ENCODE measurements around the gene SLC30A4. TPM values are rescaled to one million over a fixed set of nuclear protein-coding genes. Genes with fewer than 3 reads are reported as not detected.
A peak's percentile ranks its signal among the peaks of the same experiment; 100 is the strongest.
"Not testable (repeated sequence)": the region's sequence is repeated elsewhere in the genome, so short reads cannot be mapped to it uniquely, and the experiment has no call there.

Gene SLC30A4
- polyA plus RNA-seq, 1 donor = 3.7 TPM

GRCh38 chr15:45510758-45511280, 11.7 kb downstream of the SLC30A4 start:
- WGBS (ENCODE audit: insufficient coverage, low lambda C conversion rate) = 44% methylated on average over 1 of the region's 4 CpGs
- Histone ChIP-seq H3K9me3 (ENCODE audit: control insufficient read depth, low read depth, low read length) (no peaks in the 10 kb centered on the region), H3K4me3 (ENCODE audit: low read length) (no peak overlapping the region), H3K36me3 (ENCODE audit: control insufficient read depth, insufficient read depth, low read length) (peaks cover 4% of the 10 kb centered on the region), H3K27ac (ENCODE audit: low read length) (no peak overlapping the region), H3K4me1 (ENCODE audit: control insufficient read depth, insufficient read depth, low read length) (no peaks in the 10 kb centered on the region), H3K27me3 (ENCODE audit: control insufficient read depth, insufficient read depth, low read length) (no peaks in the 10 kb centered on the region)
- no peak for DNase-seq

GRCh38 chr15:45507143-45507542, 15.4 kb downstream of the SLC30A4 start:
- H3K36me3 ChIP-seq (ENCODE audit: control insufficient read depth, insufficient read depth, low read length); H3K4me3 ChIP-seq (ENCODE audit: low read length); H3K27me3 ChIP-seq (ENCODE audit: control insufficient read depth, insufficient read depth, low read length); H3K9me3 ChIP-seq (ENCODE audit: control insufficient read depth, low read depth, low read length); DNase-seq; H3K4me1 ChIP-seq (ENCODE audit: control insufficient read depth, insufficient read depth, low read length); H3K27ac ChIP-seq (ENCODE audit: low read length): not testable (repeated sequence)
- WGBS (ENCODE audit: insufficient coverage, low lambda C conversion rate) = no CpG with 5 or more reads among the region's 6 CpGs

GRCh38 chr15:45499426-45499825, 23.1 kb downstream of the SLC30A4 start:
- H3K9me3 ChIP-seq (ENCODE audit: control insufficient read depth, low read depth, low read length) = no peaks in the 10 kb centered on the region
- no peaks in the 10 kb centered on the region for H3K27me3 ChIP-seq (ENCODE audit: control insufficient read depth, insufficient read depth, low read length)
- H3K36me3 ChIP-seq (ENCODE audit: control insufficient read depth, insufficient read depth, low read length) = peaks cover 4% of the 10 kb centered on the region
- no peaks in the 10 kb centered on the region for H3K4me1 ChIP-seq (ENCODE audit: control insufficient read depth, insufficient read depth, low read length)
- no peak overlapping the region for H3K27ac ChIP-seq (ENCODE audit: low read length)
- DNase-seq = no peak
- WGBS (ENCODE audit: insufficient coverage, low lambda C conversion rate) = 92% methylated on average over 2 of the region's 4 CpGs
- no peak overlapping the region for H3K4me3 ChIP-seq (ENCODE audit: low read length)

GRCh38 chr15:45498701-45499100, 23.9 kb downstream of the SLC30A4 start:
- no peak for DNase-seq
- H3K4me1 ChIP-seq (ENCODE audit: control insufficient read depth, insufficient read depth, low read length) = no peaks in the 10 kb centered on the region
- H3K4me3 ChIP-seq (ENCODE audit: low read length) = no peak overlapping the region
- peaks cover 4% of the 10 kb centered on the region for H3K36me3 ChIP-seq (ENCODE audit: control insufficient read depth, insufficient read depth, low read length)
- no peak overlapping the region for H3K27ac ChIP-seq (ENCODE audit: low read length)
- H3K27me3 ChIP-seq (ENCODE audit: control insufficient read depth, insufficient read depth, low read length) = no peaks in the 10 kb centered on the region
- H3K9me3 ChIP-seq (ENCODE audit: control insufficient read depth, low read depth, low read length) = no peaks in the 10 kb centered on the region
- WGBS (ENCODE audit: insufficient coverage, low lambda C conversion rate) = no CpG with 5 or more reads among the region's 1 CpG

GRCh38 chr15:45497261-45497660, 25.3 kb downstream of the SLC30A4 start:
- 83% methylated on average over 1 of the region's 3 CpGs for WGBS (ENCODE audit: insufficient coverage, low lambda C conversion rate)
- Histone ChIP-seq H3K27me3 (ENCODE audit: control insufficient read depth, insufficient read depth, low read length) (no peaks in the 10 kb centered on the region), H3K4me1 (ENCODE audit: control insufficient read depth, insufficient read depth, low read length) (no peaks in the 10 kb centered on the region), H3K36me3 (ENCODE audit: control insufficient read depth, insufficient read depth, low read length) (no peaks in the 10 kb centered on the region), H3K4me3 (ENCODE audit: low read length) (no peak overlapping the region), H3K9me3 (ENCODE audit: control insufficient read depth, low read depth, low read length) (no peaks in the 10 kb centered on the region), H3K27ac (ENCODE audit: low read length) (no peak overlapping the region)
- DNase-seq = no peak

- no peaks in the 10 kb centered on the region for H3K9me3 ChIP-seq (ENCODE audit: control insufficient read depth, low read depth, low read length)
- WGBS (ENCODE audit: insufficient coverage, low lambda C conversion rate) = 100% methylated on average over 2 of the region's 2 CpGs
- H3K4me1 ChIP-seq (ENCODE audit: control insufficient read depth, insufficient read depth, low read length) = no peaks in the 10 kb centered on the region
- no peak overlapping the region for H3K27ac ChIP-seq (ENCODE audit: low read length)
- H3K4me3 ChIP-seq (ENCODE audit: low read length) = no peak overlapping the region
- no peaks in the 10 kb centered on the region for H3K27me3 ChIP-seq (ENCODE audit: control insufficient read depth, insufficient read depth, low read length)
- no peaks in the 10 kb centered on the region for H3K36me3 ChIP-seq (ENCODE audit: control insufficient read depth, insufficient read depth, low read length)
- DNase-seq = no peak
Observed at GRCh38 chr15:45496658-45497057, 25.9 kb downstream of the SLC30A4 start.

- WGBS (ENCODE audit: insufficient coverage, low lambda C conversion rate) = no CpG with 5 or more reads among the region's 3 CpGs
- Histone ChIP-seq H3K27me3 (ENCODE audit: control insufficient read depth, insufficient read depth, low read length) (no peaks in the 10 kb centered on the region), H3K27ac (ENCODE audit: low read length) (no peak overlapping the region), H3K4me1 (ENCODE audit: control insufficient read depth, insufficient read depth, low read length) (no peaks in the 10 kb centered on the region), H3K36me3 (ENCODE audit: control insufficient read depth, insufficient read depth, low read length) (no peaks in the 10 kb centered on the region), H3K9me3 (ENCODE audit: control insufficient read depth, low read depth, low read length) (no peaks in the 10 kb centered on the region), H3K4me3 (ENCODE audit: low read length) (no peak overlapping the region)
- DNase-seq = no peak
Observed at GRCh38 chr15:45495588-45495987, 27.0 kb downstream of the SLC30A4 start.

GRCh38 chr15:45489690-45490238, 32.8 kb downstream of the SLC30A4 start:
- no peak overlapping the region for H3K4me3 ChIP-seq (ENCODE audit: low read length)
- H3K9me3 ChIP-seq (ENCODE audit: control insufficient read depth, low read depth, low read length) = no peaks in the 10 kb centered on the region
- H3K27ac ChIP-seq (ENCODE audit: low read length) = no peak overlapping the region
- H3K36me3 ChIP-seq (ENCODE audit: control insufficient read depth, insufficient read depth, low read length) = no peaks in the 10 kb centered on the region
- no CpG with 5 or more reads among the region's 1 CpG for WGBS (ENCODE audit: insufficient coverage, low lambda C conversion rate)
- H3K4me1 ChIP-seq (ENCODE audit: control insufficient read depth, insufficient read depth, low read length) = no peaks in the 10 kb centered on the region
- DNase-seq = no peak
- no peaks in the 10 kb centered on the region for H3K27me3 ChIP-seq (ENCODE audit: control insufficient read depth, insufficient read depth, low read length)

- no peak for DNase-seq
- Histone ChIP-seq H3K9me3 (ENCODE audit: control insufficient read depth, low read depth, low read length) (no peaks in the 10 kb centered on the region), H3K36me3 (ENCODE audit: control insufficient read depth, insufficient read depth, low read length) (no peaks in the 10 kb centered on the region), H3K27me3 (ENCODE audit: control insufficient read depth, insufficient read depth, low read length) (no peaks in the 10 kb centered on the region), H3K4me1 (ENCODE audit: control insufficient read depth, insufficient read depth, low read length) (no peaks in the 10 kb centered on the region), H3K27ac (ENCODE audit: low read length) (no peak overlapping the region), H3K4me3 (ENCODE audit: low read length) (no peak overlapping the region)
- no CpG with 5 or more reads among the region's 1 CpG for WGBS (ENCODE audit: insufficient coverage, low lambda C conversion rate)
Observed at GRCh38 chr15:45486317-45486716, 36.2 kb downstream of the SLC30A4 start.

GRCh38 chr15:45481135-45481534, 41.4 kb downstream of the SLC30A4 start:
- H3K36me3 ChIP-seq (ENCODE audit: control insufficient read depth, insufficient read depth, low read length) = no peaks in the 10 kb centered on the region
- H3K4me1 ChIP-seq (ENCODE audit: control insufficient read depth, insufficient read depth, low read length) = no peaks in the 10 kb centered on the region
- no peaks in the 10 kb centered on the region for H3K27me3 ChIP-seq (ENCODE audit: control insufficient read depth, insufficient read depth, low read length)
- no peak overlapping the region for H3K27ac ChIP-seq (ENCODE audit: low read length)
- 100% methylated on average over 1 of the region's 2 CpGs for WGBS (ENCODE audit: insufficient coverage, low lambda C conversion rate)
- no peaks in the 10 kb centered on the region for H3K9me3 ChIP-seq (ENCODE audit: control insufficient read depth, low read depth, low read length)
- no peak for DNase-seq
- no peak overlapping the region for H3K4me3 ChIP-seq (ENCODE audit: low read length)

GRCh38 chr15:45476410-45476809, 46.1 kb downstream of the SLC30A4 start:
- Histone ChIP-seq H3K9me3 (ENCODE audit: control insufficient read depth, low read depth, low read length) (no peaks in the 10 kb centered on the region), H3K4me1 (ENCODE audit: control insufficient read depth, insufficient read depth, low read length) (no peaks in the 10 kb centered on the region), H3K27me3 (ENCODE audit: control insufficient read depth, insufficient read depth, low read length) (no peaks in the 10 kb centered on the region), H3K4me3 (ENCODE audit: low read length) (no peak overlapping the region), H3K27ac (ENCODE audit: low read length) (peak overlapping the region; percentile 13), H3K36me3 (ENCODE audit: control insufficient read depth, insufficient read depth, low read length) (no peaks in the 10 kb centered on the region)
- 40% methylated on average over 1 of the region's 3 CpGs for WGBS (ENCODE audit: insufficient coverage, low lambda C conversion rate)
- peak; percentile 78 to 88 for DNase-seq
